NCI-H2171 treated with DMSO at 0.1 percent for 48 hours (cell line): ENCODE results near the gene PRKG1.
"Not testable (repeated sequence)": the region's sequence is repeated elsewhere in the genome, so short reads cannot be mapped to it uniquely, and the experiment has no call there.

ENCODE experiments used
- DNase-seq: peaks from one replicate; lab custom pipeline; 2025; lab: John Stamatoyannopoulos, UW

Gene PRKG1

DNA sequence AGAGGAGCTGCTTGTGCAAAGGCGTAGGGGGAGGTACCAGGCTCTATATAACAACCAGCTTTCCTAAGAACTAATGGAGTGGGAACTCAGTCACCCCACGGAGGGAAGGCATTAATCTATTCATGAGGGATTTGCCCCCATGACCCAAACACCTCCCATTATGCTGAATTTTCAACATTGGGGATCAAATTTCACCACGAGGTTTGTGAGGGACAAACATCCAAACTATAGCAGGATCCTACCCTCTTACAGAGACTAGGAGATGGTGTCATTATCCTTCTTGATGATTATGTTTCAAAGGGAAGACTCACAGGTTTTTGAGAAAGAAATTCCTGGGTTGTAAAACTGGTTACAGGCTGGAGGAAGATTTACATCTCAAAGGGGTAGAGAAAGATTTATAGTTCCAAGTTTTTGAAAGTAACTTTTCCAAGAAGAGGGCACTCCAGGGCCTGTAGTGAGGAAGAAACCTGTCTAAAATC is 944.8 kb downstream of the PRKG1 start:
- no peak for DNase-seq

GRCh38 chr10:52019656-52020055 is 945.4 kb downstream of the PRKG1 start:
- DNase-seq, result no peak

GRCh38 chr10:52020173-52020572 is 945.9 kb downstream of the PRKG1 start:
- no peak for DNase-seq

GRCh38 chr10:52020702-52021101 is 946.4 kb downstream of the PRKG1 start:
- no peak for DNase-seq

DNA sequence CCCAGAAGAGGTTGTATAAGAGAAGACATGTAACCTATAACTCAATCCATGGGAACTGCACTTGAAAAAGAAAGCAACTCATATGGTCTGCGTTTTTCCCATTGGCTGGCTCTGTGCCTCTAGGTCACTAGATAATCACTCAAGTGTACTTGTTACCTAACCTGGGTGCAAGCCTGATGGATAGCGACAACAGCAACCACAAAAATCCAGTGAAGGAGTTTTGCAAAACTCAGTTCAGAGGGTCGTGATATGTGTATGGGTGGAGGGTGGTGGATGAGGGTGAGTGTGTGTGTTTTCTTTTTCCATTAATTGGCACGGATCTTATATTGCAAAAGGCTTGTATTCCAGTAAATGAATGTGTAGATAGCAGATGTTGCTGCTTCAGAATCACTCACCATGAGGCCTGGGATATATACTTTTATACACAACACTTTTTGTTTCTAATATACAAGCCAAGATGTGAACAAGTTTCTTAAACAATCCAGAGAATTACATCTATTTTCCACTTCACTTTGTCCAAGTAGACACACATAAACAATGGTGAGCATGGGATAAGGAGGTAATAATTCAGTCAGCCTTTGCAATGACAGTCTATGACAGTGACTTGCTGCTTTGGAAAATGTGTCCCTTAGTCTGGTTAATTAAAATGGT is 952.9 kb downstream of the PRKG1 start:
- no peak for DNase-seq

- DNase-seq, result no peak
Measured at GRCh38 chr10:52028523-52028858, 954.2 kb downstream of the PRKG1 start.

DNA sequence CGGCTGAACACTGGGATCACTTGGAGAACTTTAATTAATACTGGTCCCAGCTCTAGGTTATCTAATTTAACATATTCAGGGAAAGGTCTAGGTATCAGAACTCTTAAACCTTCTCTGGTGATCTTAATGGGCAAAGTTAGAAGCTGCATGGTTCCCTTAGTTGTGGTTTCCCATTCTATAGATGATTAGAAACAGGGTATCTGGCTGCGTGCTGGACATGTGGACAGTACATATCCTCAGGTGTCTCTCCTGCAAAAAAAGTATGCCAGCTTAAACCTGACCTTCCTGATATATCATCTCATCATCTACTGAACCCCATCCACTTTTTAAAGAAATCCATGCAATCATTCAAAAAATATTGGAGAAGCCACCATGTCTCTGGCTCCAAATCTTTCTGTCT is 955.3 kb downstream of the PRKG1 start:
- no peak for DNase-seq

GRCh38 chr10:52030051-52030790 is 955.9 kb downstream of the PRKG1 start:
- no peak for DNase-seq

DNA sequence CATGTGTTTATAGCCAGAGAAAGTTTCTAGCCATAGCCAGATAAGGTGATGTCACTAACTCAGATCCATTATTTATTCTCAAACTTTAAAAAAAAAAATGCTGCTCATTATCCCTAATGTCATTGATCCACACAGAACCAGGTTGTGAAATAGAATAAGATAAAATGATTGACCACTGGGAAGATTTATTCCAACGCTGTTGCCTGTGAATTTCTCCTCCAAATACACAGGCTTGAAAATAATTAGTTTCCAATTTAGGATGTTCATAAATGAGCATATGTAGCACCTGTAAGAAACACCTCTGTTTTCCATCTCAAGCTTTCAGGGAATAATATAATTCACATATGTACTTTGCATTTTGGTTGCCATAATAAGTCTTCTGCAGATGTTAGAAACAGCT is 956.7 kb downstream of the PRKG1 start:
- no peak for DNase-seq

- no peak for DNase-seq
Measured at GRCh38 chr10:52031771-52032170, 957.5 kb downstream of the PRKG1 start.

DNA sequence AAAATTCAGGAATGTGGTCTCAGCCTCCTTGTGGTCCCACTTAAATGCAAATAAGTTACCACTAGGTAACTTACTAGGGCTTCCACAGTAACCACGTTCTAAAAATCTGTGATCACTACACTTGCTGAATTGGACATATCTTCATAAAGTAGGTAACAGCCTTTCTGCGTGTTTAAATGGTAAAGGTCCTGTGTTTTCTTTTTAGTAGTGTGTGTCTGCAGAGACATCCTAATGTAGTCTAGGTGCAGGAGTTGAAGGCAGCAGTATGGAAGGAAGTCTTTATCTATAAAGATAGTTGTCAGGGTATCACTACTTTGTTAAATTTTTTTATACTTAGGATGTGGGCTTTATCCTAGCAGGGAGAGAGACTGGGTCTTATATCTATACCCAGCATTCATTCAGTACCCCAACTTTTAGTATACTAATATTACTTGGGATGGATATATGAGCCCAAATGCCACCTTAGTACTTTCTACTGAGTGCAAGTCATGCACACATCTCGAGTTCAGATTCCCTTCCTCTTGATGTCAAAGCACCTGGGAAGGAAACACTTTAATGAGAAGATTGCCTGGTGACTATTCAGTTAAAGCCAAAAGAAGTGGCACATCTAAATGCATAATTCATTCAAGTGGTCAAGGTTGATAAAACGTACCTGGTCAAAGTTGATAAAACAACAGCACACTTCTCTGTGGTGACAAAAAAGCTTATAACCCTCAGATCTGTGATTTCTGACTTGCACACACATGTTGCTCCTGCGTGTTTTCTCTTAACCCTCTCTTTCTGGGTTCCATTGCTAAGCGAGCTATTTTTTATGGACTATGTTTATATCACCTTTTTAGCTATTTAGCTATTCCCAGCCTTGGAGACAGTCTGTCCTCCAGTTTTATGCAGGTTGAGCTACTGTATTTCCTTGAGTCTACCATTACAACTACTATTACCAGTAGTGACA is 958.7 kb downstream of the PRKG1 start:
- DNase-seq, result no peak

- not testable (repeated sequence) for DNase-seq
Measured at GRCh38 chr10:52039002-52039793, 964.9 kb downstream of the PRKG1 start.

- no peak for DNase-seq
Measured at GRCh38 chr10:52040486-52040885, 966.2 kb downstream of the PRKG1 start.

DNA sequence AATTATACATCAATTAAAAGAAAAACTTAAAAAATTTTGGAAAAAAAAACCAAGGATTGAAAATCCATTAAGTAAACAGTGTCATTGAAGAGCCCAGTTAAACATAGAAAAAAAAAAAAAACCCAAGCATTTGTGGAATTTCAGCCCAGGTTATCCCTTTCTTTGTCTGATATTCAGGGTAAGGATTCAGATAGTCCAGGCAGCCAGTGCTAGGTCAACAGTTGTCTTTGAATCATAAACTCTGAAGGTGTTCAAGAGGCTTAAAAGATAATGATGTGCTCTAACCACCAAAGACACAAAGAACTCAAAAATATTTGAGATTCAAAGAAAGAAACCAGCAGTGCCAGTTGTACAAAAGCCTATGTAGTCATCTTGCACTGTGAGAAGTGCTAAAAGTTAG is 969.5 kb downstream of the PRKG1 start:
- no peak for DNase-seq

DNA sequence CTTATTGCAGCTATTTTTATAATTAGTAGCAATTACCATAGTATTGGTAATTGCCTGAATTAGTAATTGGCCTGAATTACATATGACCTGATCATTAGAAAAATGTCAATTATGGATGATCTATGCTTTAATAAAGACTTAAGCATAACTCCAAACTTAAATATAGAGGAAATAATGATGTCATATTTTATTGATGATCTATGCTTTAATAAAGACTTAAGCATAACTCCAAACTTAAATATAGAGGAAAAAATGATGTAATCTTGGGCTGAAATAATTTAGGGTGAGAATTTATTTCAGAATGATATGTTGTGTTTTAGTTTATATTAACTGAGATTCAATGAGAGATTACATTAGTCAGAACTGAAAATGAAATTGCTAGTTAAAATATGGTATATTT is 973.8 kb downstream of the PRKG1 start:
- DNase-seq, result no peak

GRCh38 chr10:52050429-52051047 is 976.3 kb downstream of the PRKG1 start:
- DNase-seq, result no peak

DNA sequence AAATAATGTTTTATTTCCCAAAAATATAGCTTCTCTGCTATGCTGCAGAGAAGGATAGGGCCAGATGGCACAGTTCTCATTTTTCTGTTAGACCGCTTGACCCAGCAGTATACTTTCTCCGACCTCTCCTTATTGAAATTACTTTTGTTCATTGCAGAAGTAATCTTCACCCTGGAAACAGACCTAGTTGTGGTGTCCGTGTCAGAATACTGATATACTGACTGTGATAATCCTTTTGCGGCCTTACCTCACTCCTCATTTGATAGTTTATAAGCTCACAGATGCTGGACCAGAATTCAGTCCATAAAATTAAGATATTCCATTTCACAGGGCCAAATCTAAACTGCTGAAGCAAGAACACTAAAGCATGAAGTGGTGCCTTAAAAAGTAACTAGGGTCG is 979.2 kb downstream of the PRKG1 start:
- no peak for DNase-seq

GRCh38 chr10:52056291-52056690 is 982.0 kb downstream of the PRKG1 start:
- DNase-seq, result no peak

- no peak for DNase-seq
Measured at GRCh38 chr10:52059089-52059488, 984.8 kb downstream of the PRKG1 start.

- no peak for DNase-seq
Measured at GRCh38 chr10:52063159-52063558, 988.9 kb downstream of the PRKG1 start.

DNA sequence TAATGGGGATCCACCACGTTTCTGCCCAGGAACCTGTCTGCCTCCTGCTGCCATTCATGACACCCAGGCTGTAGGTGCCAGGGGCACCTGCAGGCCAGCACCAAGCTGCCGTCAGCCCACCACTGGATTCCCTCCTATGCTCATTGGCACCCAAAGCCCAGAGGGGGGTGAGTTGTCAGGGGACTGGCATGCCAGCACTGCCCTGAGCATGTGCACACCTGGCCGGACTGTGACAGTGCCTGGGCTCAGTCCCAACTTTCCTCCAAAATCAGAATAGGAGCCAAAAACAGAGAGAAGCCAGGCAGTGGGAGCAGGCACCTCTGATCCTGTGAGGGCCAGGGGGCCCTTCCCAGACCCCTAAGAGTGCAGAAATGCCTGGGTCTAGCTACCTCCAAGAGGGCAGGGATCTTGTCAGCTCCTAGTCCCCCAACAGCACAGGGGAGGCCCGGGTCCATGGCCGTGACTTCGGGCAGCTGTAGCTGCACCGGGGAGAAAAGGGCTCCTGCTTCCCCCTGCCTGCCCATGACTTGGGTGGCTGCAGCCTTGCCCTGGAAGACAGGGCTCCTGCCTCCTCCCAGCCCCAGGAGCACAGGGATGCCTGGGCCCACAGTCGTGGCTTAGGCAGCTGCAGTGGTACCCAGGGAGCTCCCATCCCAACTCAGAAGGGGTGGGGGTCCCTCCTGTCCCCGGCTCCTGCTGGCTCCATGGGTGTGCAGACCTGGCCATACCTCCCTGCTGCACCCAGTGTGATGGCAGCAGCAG is 990.0 kb downstream of the PRKG1 start:
- DNase-seq, result no peak
